Measurements from ENCODE around the gene C22orf39.

Gene C22orf39

GRCh38 chr22:19447330-19448075 lies at the start of gene C22orf39:
TSS of gene C22orf39 (minus strand) at chr22:19447711. CDS start at chr22:19447688, 23 bp downstream.
- DNase-seq (ENCODE audit: low spot score), result peak; percentile 91

GRCh38 chr22:19497245-19497644 lies 49.7 kb upstream of the C22orf39 start:
- no peak for DNase-seq (ENCODE audit: low spot score)

- no peak for DNase-seq (ENCODE audit: low spot score)
Observed at GRCh38 chr22:19496324-19496630, 48.8 kb upstream of the C22orf39 start.

GRCh38 chr22:19495562-19496323 lies 48.2 kb upstream of the C22orf39 start:
- peak; percentile 30 for DNase-seq (ENCODE audit: low spot score)

GRCh38 chr22:19494676-19495173 lies 47.2 kb upstream of the C22orf39 start:
- DNase-seq (ENCODE audit: low spot score), result no peak

GRCh38 chr22:19494001-19494560 lies 46.6 kb upstream of the C22orf39 start:
- DNase-seq (ENCODE audit: low spot score), result no peak

GRCh38 chr22:19492504-19493174 lies 45.1 kb upstream of the C22orf39 start:
- DNase-seq (ENCODE audit: low spot score), result no peak

GRCh38 chr22:19490628-19491230 lies 43.2 kb upstream of the C22orf39 start:
- DNase-seq (ENCODE audit: low spot score), result no peak

- no peak for DNase-seq (ENCODE audit: low spot score)
Observed at GRCh38 chr22:19488884-19489843, 41.7 kb upstream of the C22orf39 start.

GRCh38 chr22:19488285-19488684 lies 40.8 kb upstream of the C22orf39 start:
- no peak for DNase-seq (ENCODE audit: low spot score)

GRCh38 chr22:19483481-19484244 lies 36.2 kb upstream of the C22orf39 start:
- no peak for DNase-seq (ENCODE audit: low spot score)

GRCh38 chr22:19482297-19482696 lies 34.8 kb upstream of the C22orf39 start:
- DNase-seq (ENCODE audit: low spot score), result no peak

GRCh38 chr22:19480789-19481188 lies 33.3 kb upstream of the C22orf39 start:
- DNase-seq (ENCODE audit: low spot score), result no peak

- DNase-seq (ENCODE audit: low spot score), result no peak
Observed at GRCh38 chr22:19480173-19480568, 32.7 kb upstream of the C22orf39 start.

GRCh38 chr22:19479355-19480172 lies 32.1 kb upstream of the C22orf39 start, which contains the start of gene CDC45:
TSS of gene CDC45 (plus strand) at chr22:19479920. CDS start at chr22:19479969, 49 bp downstream.
- DNase-seq (ENCODE audit: low spot score), result peak; percentile 95

- peak; percentile 64 for DNase-seq (ENCODE audit: low spot score)
Observed at GRCh38 chr22:19478901-19479354, 31.4 kb upstream of the C22orf39 start, which contains the start of gene UFD1. TSS of gene UFD1 (minus strand) at chr22:19479193. CDS start at chr22:19479085, 108 bp downstream.

- no peak for DNase-seq (ENCODE audit: low spot score)
Observed at GRCh38 chr22:19478045-19478900, 30.8 kb upstream of the C22orf39 start.
